ENCODE measurements around the gene ARHGAP22.

- TF ChIP-seq POLR2AphosphoS5 (IDR thresholded peaks at IDR 0.05; ENCODE audit: low read depth, low read length) (no peak), POLR2A (IDR thresholded peaks at IDR 0.05; ENCODE audit: low read depth, low read length) (no peak), SPI1 (IDR thresholded peaks at IDR 0.05; ENCODE audit: low read depth, low read length) (no peak)
Observed at GRCh38 chr10:48505394-48506112, 99.3 kb downstream of the ARHGAP22 start.
